Measurements from ENCODE around the gene PDXK. TPM values are rescaled to one million over a fixed set of nuclear protein-coding genes. Genes with fewer than 3 reads are reported as not detected.

PDXK gene
- total and polyA plus RNA-seq, 2 experiments from 2014 or later = 103 to 192 TPM

DNA sequence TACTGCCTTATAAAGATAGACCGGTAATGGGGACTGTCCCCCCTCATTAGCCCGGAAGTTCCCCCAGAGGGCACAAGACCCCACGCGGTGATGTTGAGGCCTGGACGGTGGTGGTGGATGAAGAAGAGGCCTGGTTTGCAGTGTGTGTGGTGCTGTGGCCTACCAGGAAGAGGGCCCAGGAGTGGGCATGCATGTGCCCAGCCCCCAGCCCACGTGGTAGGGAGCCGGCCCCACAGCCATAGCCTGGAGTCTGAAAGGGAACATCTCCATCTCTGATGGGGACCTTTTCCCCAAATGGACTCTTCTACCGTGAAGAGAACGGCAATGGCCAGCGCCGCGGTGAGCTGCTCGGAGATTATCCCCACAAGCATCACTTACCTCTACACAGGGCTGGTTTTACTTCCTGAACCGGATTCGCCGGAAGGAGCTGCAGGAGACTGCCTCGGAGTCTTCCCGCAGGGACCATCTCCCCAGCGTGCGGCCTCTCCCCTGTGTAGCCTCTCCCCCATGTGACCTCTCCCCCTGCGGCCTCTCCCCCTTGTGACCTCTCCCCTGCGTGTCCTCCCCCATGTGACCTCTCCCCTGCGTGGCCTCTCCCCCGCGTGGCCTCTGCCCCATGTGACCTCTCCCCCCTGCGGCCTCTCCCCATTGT is 91.0 kb downstream of the PDXK start:
- TF ChIP-seq EZH2 (IDR thresholded peaks at IDR 0.05; ENCODE audit: borderline replicate concordance) (no peak), CTCF (IDR thresholded peaks at IDR 0.05; ENCODE audit: poor library complexity) (no peak), EZH2phosphoT487 (IDR thresholded peaks at IDR 0.05; ENCODE audit: low read depth, severe bottlenecking, unreplicated experiment) (no peak)
- H3K79me2 ChIP-seq = no peaks in the 10 kb centered on the region
- H3K4me1 ChIP-seq (ENCODE audit: insufficient read depth) = no peaks in the 10 kb centered on the region
- 83% methylated on average over 21 of the region's 26 CpGs for WGBS (ENCODE audit: low lambda C conversion rate, missing lambda C conversion rate)
- H3K27me3 ChIP-seq = no peaks in the 10 kb centered on the region
- no peaks in the 10 kb centered on the region for H3K9me3 ChIP-seq (ENCODE audit: low read depth)
- H2AFZ ChIP-seq = no peak overlapping the region
- DNase-seq (ENCODE audit: low spot score) = no peak
- H4K20me1 ChIP-seq (ENCODE audit: insufficient read depth, poor library complexity, severe bottlenecking) = no peaks in the 10 kb centered on the region
- no peaks in the 10 kb centered on the region for H3K36me3 ChIP-seq (replicated peaks; ENCODE audit: insufficient read depth, low read depth)
- H3K27ac ChIP-seq = no peak overlapping the region
- no peak overlapping the region for H3K4me2 ChIP-seq
- H3K9me2 ChIP-seq (replicated peaks; ENCODE audit: insufficient read depth) = no peaks in the 10 kb centered on the region
- no peak overlapping the region for H3K4me3 ChIP-seq

GRCh38 chr21:43810505-43811261 is 91.8 kb downstream of the PDXK start:
- Histone ChIP-seq H3K9me2 (replicated peaks; ENCODE audit: insufficient read depth) (no peaks in the 10 kb centered on the region), H3K27me3 (no peaks in the 10 kb centered on the region), H3K4me2 (peak overlapping the region; percentile 55), H3K36me3 (replicated peaks; ENCODE audit: insufficient read depth, low read depth) (no peaks in the 10 kb centered on the region), H2AFZ (no peak overlapping the region), H3K27ac (no peak overlapping the region), H3K4me3 (no peak overlapping the region), H3K79me2 (no peaks in the 10 kb centered on the region), H4K20me1 (ENCODE audit: insufficient read depth, poor library complexity, severe bottlenecking) (no peaks in the 10 kb centered on the region), H3K4me1 (ENCODE audit: insufficient read depth) (no peaks in the 10 kb centered on the region), H3K9me3 (ENCODE audit: low read depth) (no peaks in the 10 kb centered on the region)
- WGBS (ENCODE audit: low lambda C conversion rate, missing lambda C conversion rate) = 35% methylated on average over 16 of the region's 23 CpGs
- DNase-seq (ENCODE audit: low spot score) = peak; percentile 89
- TF ChIP-seq CTCF (IDR thresholded peaks at IDR 0.05; ENCODE audit: poor library complexity) (peak; percentile 97), EZH2phosphoT487 (IDR thresholded peaks at IDR 0.05; ENCODE audit: low read depth, severe bottlenecking, unreplicated experiment) (no peak), EZH2 (IDR thresholded peaks at IDR 0.05; ENCODE audit: borderline replicate concordance) (no peak)

GRCh38 chr21:43811262-43812105 is 92.6 kb downstream of the PDXK start:
- WGBS (ENCODE audit: low lambda C conversion rate, missing lambda C conversion rate) = 84% methylated on average over 24 of the region's 24 CpGs
- H2AFZ ChIP-seq = no peak overlapping the region
- TF ChIP-seq CTCF (IDR thresholded peaks at IDR 0.05; ENCODE audit: poor library complexity) = no peak
- TF ChIP-seq EZH2phosphoT487 (IDR thresholded peaks at IDR 0.05; ENCODE audit: low read depth, severe bottlenecking, unreplicated experiment) = no peak
- TF ChIP-seq EZH2 (IDR thresholded peaks at IDR 0.05; ENCODE audit: borderline replicate concordance) = no peak

More at GRCh38 chr21:43811262-43812105, 92.6 kb downstream of the PDXK start:
- Histone ChIP-seq H3K9me2 (replicated peaks; ENCODE audit: insufficient read depth) (no peaks in the 10 kb centered on the region), H3K79me2 (no peaks in the 10 kb centered on the region), H3K4me2 (peak overlapping the region; percentile 55), H3K27ac (no peak overlapping the region), H3K36me3 (replicated peaks; ENCODE audit: insufficient read depth, low read depth) (no peaks in the 10 kb centered on the region), H3K27me3 (no peaks in the 10 kb centered on the region), H3K4me3 (no peak overlapping the region), H4K20me1 (ENCODE audit: insufficient read depth, poor library complexity, severe bottlenecking) (no peaks in the 10 kb centered on the region), H3K9me3 (ENCODE audit: low read depth) (no peaks in the 10 kb centered on the region), H3K4me1 (ENCODE audit: insufficient read depth) (no peaks in the 10 kb centered on the region)
- DNase-seq (ENCODE audit: low spot score) = no peak

Small RNAs within 50 kb of the gene (small RNA-seq; reads per million reads assigned to genes)
- not detected for gene AP001052.1

Other genes with a start within 250 kb of the PDXK start
- gene HSF2BP, start 59.6 kb upstream of the PDXK start, total RNA-seq = 1.4 and 2.1 TPM in 2 replicates
- 1.3 and 3.1 TPM in 2 replicates for gene HSF2BP, start 59.6 kb upstream of the PDXK start, polyA plus RNA-seq
- 19.2 and 20.3 TPM in 2 replicates for gene RRP1B, start 59.6 kb upstream of the PDXK start, total RNA-seq
- gene RRP1B, start 59.6 kb upstream of the PDXK start, polyA plus RNA-seq = 16.5 and 18.6 TPM in 2 replicates
- 24.1 and 30.4 TPM in 2 replicates for gene CSTB, start 57.2 kb downstream of the PDXK start, total RNA-seq
- gene CSTB, start 57.2 kb downstream of the PDXK start, polyA plus RNA-seq = 116 and 120 TPM in 2 replicates
- 20.8 and 24.1 TPM in 2 replicates for gene RRP1, start 70.4 kb downstream of the PDXK start, total RNA-seq
- gene RRP1, start 70.4 kb downstream of the PDXK start, polyA plus RNA-seq = 32.0 and 40.9 TPM in 2 replicates
- 51.2 and 63.9 TPM in 2 replicates for gene AGPAT3, start 146.1 kb downstream of the PDXK start, total RNA-seq
- 31.7 and 41.0 TPM in 2 replicates for gene AGPAT3, start 146.1 kb downstream of the PDXK start, polyA plus RNA-seq